CD4-positive, alpha-beta T cell treated with Interleukin-4 for 1 hour (primary cell): Measurements from ENCODE around the gene NPPC.
A peak's percentile ranks its signal among the peaks of the same experiment; 100 is the strongest.
"Not testable (repeated sequence)": the region's sequence is repeated elsewhere in the genome, so short reads cannot be mapped to it uniquely, and the experiment has no call there.

Source experiments
- DNase-seq, 2 donors: peaks; one replicate each; pipeline ENCODE4 v3.0.0-alpha.2; 2020 to 2022

The NPPC gene

GRCh38 chr2:231919341-231920035 lies 6.7 kb downstream of the NPPC start:
- no peak for DNase-seq

DNA sequence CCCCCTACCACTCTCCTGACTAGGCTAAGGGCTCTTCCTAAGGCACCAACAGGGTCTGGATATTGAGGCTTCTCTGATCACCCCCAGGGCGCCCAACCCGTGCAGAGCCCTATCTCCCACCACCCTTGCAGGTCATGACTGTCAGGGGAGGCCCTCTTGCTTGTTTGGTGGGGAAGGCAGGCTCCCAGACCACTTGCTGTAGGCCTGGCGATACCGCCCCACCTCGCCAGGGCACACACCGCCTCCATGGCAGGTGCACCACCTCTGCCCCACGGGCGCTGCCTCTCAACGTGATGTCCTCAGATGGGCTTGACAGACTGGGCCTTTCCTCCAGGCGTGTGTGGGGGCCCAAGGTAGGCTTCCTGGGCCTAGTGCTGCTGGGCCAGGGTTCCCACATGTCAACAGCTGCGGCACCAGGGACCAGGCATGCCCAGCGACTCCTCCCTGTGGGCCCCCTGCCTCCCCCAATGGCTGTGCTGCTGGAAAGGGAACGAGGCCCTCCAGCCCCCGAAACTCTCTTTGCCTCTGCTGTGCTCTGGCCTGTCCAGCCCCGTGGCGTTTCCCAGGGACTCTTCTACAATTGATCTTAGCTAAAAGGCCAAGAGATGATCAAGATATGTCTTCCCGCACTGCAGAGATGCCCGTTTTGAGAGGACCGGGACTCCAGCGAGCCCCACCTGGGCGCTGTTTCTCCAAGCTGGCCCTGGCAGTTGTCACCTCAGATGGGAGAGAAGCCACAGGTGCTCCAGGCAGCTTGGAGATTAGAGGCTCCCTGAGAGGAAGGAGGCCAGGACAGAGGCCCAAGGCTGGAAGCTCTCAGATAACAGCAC lies 7.5 kb downstream of the NPPC start:
- DNase-seq: no peak

- DNase-seq: no peak
Measured at GRCh38 chr2:231917280-231918066, 8.7 kb downstream of the NPPC start.

DNA sequence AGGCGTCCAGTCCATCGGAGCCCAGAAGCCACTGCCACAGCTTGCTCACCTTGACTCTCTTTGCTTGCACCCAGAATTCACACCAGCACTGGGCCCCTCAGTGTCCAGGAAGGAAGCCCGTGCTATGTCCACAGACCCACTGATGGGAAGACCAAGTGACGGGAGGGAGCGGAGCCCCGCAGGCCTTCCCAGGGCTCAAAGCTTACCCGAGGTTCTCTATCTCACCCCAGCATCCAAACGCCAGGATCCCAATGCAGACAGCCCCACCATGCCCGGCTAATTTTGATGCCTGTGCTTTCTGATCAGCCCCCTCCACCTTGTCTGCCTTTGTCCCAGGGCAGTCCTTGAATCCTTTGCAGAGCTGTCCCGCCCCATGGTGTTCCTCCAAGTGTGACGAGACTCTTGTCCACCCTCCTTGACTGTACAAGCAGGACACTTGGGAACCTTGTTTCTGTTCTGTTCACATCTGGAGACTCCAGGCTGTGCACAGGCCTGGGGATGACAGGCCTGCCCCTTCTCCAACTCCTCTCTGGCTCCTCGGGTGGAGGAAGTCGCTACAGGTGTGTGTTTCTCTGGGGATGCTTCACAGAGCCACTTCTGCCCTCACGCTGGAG lies 12.0 kb downstream of the NPPC start:
- no peak for DNase-seq

GRCh38 chr2:231911381-231911780 lies 14.8 kb downstream of the NPPC start:
- no peak for DNase-seq

- DNase-seq: no peak
Measured at GRCh38 chr2:231910771-231911170, 15.4 kb downstream of the NPPC start.

- DNase-seq: not testable (repeated sequence)
Measured at GRCh38 chr2:231910161-231910560, 16.0 kb downstream of the NPPC start.

GRCh38 chr2:231909631-231910030 lies 16.6 kb downstream of the NPPC start:
- DNase-seq: no peak

DNA sequence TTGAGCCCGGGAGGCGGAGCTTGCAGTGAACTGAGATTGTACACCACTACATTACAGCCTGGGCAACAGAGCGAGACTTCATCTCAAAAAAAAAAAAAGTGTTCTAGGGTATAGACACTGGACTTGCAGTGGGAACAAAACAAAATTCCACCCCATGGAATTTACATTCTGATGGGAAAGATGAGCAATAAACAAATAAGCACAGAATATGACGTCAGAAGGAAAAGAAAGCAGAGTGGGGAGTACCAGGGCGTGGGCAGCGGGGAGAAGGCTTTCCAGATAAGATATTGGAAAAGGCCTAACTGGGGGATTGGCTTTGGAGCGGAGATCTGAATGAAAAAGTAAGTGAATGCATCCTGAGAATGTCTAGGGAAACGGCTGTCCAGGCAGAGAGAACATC lies 17.6 kb downstream of the NPPC start:
- no peak for DNase-seq

DNA sequence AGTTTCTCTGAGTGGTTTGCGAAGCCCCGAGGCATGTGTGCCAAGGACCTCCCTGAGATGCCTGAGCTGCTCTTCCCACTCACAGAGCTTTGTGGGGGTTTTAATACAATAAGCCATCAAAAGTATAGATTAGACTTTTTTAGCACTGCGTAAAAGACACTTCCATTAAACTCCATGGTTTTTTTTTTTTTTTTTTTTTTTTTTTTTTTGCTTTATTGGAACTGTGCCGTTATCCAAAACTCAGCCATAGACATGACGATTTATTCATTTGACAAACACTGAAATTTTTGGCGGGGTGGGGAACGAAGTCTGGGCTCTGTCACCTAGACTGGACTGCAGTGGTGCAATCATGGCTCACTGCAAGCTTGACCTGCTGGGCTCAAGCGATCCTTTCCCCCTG lies 18.4 kb downstream of the NPPC start:
- DNase-seq: no peak

- no peak for DNase-seq
Measured at GRCh38 chr2:231905026-231905425, 21.2 kb downstream of the NPPC start.

GRCh38 chr2:231904161-231904611 lies 22.0 kb downstream of the NPPC start:
- DNase-seq: no peak

- no peak for DNase-seq
Measured at GRCh38 chr2:231902598-231902997, 23.6 kb downstream of the NPPC start.

DNA sequence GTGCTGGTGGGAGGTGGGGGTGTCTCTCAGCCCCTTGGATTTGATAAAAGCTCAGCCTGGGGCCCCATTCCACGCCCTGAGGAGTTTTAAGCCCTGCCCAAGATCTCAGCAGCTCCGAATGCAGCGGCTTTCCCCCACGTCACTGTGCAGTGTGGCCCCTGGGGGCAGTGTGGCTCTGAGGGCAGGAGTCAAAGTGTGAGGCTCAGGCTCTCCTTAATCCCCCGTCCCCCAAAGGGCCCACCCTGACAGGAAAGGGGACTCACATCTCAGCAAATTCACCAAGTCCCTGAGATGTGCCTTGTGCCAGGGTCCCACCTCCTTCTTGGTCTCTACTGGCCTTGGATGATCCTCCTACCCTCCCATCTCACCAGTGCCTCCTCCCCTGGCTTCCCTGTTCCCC lies 25.2 kb downstream of the NPPC start:
- DNase-seq: no peak

- DNase-seq: peak; percentile 36 to 44
Measured at GRCh38 chr2:231900486-231900942, 25.7 kb downstream of the NPPC start.

DNA sequence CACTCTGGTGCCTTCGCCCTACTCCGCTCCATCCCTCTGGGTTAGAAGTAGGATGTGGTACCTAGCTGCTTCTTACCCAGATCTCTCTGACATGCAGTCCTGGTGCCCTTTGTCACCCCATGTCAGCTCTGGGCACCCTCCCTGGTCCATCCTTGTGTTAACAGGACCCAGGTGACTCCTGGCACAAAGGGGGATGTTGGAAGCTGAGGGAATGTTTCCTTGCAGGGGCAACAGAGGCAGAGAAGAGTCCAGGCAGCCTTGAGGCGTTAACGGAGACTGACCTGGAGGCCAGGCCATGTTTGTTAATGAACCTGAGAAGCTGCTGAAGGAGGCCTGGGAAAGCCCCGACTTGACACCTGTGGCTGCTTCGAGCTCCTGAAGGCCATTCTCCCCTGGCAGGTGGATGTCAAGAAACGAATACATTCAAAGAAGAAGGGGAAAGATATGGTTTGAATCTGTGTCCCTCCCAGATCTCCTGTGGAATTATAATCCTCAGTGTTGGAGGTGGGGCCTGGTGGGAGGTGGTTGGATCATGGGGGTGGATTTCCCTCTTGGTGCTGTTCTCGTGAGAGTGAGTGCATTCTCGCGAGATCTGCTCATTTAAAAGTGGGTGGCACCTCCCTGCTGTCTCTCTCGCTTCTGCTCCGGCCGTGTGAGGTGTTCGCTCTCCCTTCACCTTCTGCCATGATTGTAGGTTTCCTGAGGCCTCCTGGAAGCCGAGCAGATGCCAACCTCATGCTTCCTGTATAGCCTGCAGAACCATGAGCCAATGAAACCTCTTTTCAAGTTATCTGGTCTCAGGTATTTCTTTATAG lies 31.4 kb downstream of the NPPC start:
- no peak for DNase-seq

DNA sequence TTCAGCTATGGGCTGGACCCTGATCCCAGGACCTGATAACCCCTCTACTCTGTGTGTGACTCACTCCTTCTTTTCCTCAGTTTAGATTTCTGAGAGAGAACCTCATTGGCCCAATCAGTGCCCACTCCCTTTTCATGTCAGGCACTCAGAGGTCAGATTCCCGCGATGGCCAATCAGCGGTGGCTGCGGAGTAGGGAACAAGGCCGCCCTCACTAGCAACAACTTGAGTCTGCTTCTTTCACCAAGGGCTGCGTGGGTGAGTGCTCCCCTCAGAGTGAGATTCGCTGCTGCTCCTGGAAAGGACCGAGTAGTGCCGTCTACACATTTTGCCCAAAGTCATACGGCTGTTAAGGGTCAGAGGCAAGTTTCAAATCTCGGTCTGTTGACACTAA lies 34.7 kb downstream of the NPPC start:
- no peak for DNase-seq

DNA sequence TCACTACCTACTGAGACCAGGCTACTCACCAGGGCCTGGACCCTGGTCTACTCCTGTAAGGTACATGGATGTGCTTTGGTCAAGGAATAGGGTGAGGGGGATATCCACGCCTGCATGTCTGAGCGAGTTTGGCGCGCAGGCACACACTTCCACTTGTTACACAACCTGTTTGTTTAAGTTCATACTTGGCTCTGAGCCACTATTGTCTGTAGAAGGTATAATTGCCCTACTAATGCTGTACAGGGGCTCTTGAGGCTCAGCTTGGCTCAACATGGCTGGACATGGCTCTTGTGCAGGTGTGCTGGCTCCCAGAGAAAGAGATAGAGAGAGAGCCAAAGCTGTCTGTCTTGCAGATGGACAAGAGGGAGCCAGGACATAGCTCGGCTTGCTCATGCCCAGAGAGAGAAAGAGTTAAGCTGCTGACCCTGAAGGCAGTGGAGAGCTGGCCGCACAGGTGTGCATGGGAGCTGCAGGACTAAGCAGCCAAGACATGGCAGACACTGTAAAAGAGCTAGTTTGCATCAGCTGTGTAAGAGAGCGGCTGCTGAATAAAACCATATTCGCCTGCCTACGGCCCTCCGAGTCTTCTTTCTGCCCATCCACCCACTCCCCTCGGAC lies 35.2 kb downstream of the NPPC start:
- DNase-seq: no peak

DNA sequence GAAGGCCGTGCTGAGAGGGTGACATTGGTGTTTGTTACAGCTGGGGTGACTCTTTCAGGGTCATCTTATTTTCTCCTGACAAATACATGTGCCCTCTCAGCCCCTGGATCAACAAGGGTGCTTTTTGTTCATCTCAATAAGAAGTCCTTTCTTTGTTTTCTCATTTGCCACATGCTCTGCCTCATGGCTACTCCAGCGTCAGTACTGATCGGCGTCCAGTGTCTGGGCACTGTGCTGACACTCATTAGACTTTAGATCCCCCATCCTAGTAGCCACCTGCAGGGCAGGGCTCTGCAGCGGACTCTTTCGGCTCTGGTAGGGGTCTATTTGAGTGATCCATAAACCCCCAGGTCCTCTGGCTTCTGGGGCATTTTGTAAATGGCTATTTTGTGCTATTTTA lies 38.4 kb downstream of the NPPC start:
- DNase-seq: no peak

DNA sequence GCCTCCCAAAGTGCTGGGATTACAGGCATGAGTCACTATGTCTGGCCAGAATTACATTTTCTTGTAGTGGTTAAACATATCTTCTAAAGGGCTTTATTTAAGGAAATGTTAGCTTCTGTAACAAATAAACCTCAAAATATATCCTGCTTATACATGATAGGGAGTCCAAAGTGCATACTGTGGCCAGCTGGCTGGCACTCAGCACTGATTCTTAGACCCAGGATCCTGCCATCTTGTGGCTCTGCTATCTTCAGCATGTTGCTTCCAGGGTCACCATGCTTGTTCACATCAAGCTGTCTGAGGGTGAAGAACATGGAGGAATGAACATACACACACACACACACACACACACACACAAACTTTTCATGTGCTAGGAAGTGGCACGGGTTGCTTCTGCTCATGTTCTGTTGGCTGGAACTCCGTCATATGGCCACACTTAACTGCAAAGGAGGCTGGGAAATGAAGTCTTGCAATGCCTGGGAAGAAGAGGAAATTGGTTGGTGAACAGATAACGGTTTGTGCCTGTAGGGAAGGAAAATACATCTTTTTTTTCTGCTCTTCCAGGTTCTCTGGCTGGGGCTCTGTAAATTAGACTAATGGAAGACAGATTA lies 40.0 kb downstream of the NPPC start:
- no peak for DNase-seq
